GM12878 (cell line): Measurements from ENCODE around the gene A2ML1. TPM values are rescaled to one million over a fixed set of nuclear protein-coding genes. Genes with fewer than 3 reads are reported as not detected.

Source experiments
- ATAC-seq: fragments of 200-7000 bp; cut with Tn5 transposase; 3 replicates; pipeline ENCODE4 v1.9.1; 2020; ENCODE audit warnings: mild to moderate bottlenecking, moderate library complexity
- BruUV-seq: library from RNA; stranded (reverse); fragments of 400-500 nt; replicated peaks from 2 replicates; lab custom pipeline; 2021; lab: Mats Ljungman, UMichigan
- CTCF ChIA-PET: fragments of 300-600 bp; sonication (Branson Sonifier 250); formaldehyde crosslinking; extraction: SDS; loops from one replicate; lab custom pipeline; 2021; ENCODE audit warnings: inconsistent platforms; lab: Yijun Ruan, JAX
- POLR2A ChIA-PET: fragments of 350-600 bp; formaldehyde crosslinking; extraction: SDS; loops from one replicate; lab custom pipeline; 2021; ENCODE audit warnings: inconsistent platforms; lab: Charles Lee
- RAD21 ChIA-PET: fragments of 300-600 bp; sonication (Branson Sonifier 250); formaldehyde crosslinking; loops from one replicate; lab custom pipeline; 2023; ENCODE audit warnings: antibody characterized with exemption; ENCODE audit not compliant: unreplicated experiment; lab: Charles Lee
- SMC1A ChIA-PET: fragments of 300-600 bp; sonication (Branson Sonifier 250); formaldehyde crosslinking; loops from one replicate; lab custom pipeline; 2023; ENCODE audit not compliant: unreplicated experiment, uncharacterized antibody; lab: Charles Lee
- DNase-seq: peaks from one replicate; pipeline ENCODE4 v3.0.0-alpha.2; 2011; ENCODE audit warnings: low read depth, low spot score
- FAIRE-seq: peaks from 3 replicates; lab custom pipeline; 2011; peaks lifted over from hg19 to GRCh38; lab: Jason Lieb, UNC
- H2AFZ ChIP-seq: 2 replicates; pipeline ENCODE4 v1.6.0; 2011; ENCODE audit warnings: low read depth, low read length, control low read depth; ENCODE audit not compliant: control insufficient read depth
- H3K27ac ChIP-seq: 2 replicates; pipeline ENCODE4 v1.5.1; 2011; ENCODE audit warnings: control low read depth; ENCODE audit not compliant: control insufficient read depth, insufficient read depth
- H3K27me3 ChIP-seq, 2 experiments: replicated peaks in 1 of 2; 2 replicates each; pipeline versions ENCODE4 v1.6.0 to v1.6.1; 2011; ENCODE audit warnings: low read length in 1 of 2; ENCODE audit not compliant: control insufficient read depth in 2 of 2, insufficient read depth in 2 of 2
- H3K36me3 ChIP-seq, 2 experiments: 2 replicates each; pipeline ENCODE4 v1.5.1; 2011; ENCODE audit warnings: low read length in 1 of 2; ENCODE audit not compliant: control insufficient read depth in 2 of 2, insufficient read depth in 2 of 2
- H3K4me1 ChIP-seq: 2 replicates; pipeline ENCODE4 v1.6.1; 2011; ENCODE audit warnings: mild to moderate bottlenecking, low read length, moderate library complexity, mixed read lengths; ENCODE audit not compliant: control insufficient read depth, insufficient read depth
- H3K4me2 ChIP-seq: 2 replicates; pipeline ENCODE4 v1.6.0; 2011; ENCODE audit warnings: control low read depth; ENCODE audit not compliant: control insufficient read depth, insufficient read depth
- H3K4me3 ChIP-seq: fragments of 200-600 bp; sonication (generic); 2 replicates; pipeline ENCODE4 v1.5.1; 2016
- H3K79me2 ChIP-seq: 2 replicates; pipeline ENCODE4 v1.6.0; 2011; ENCODE audit warnings: low read length; ENCODE audit not compliant: control insufficient read depth, insufficient read depth
- H3K9ac ChIP-seq: 2 replicates; pipeline ENCODE4 v1.8.0; 2011; ENCODE audit warnings: low read length, control low read depth, mixed read lengths; ENCODE audit not compliant: control insufficient read depth, insufficient read depth
- H3K9me3 ChIP-seq: replicated peaks from 3 replicates; pipeline ENCODE4 v1.5.1; 2011; ENCODE audit warnings: mild to moderate bottlenecking, low read length; ENCODE audit not compliant: control insufficient read depth, insufficient read depth
- H4K20me1 ChIP-seq: 2 replicates; pipeline ENCODE4 v1.6.0; 2011; ENCODE audit not compliant: control insufficient read depth, insufficient read depth
- CREM ChIP-seq: IDR thresholded peaks from 2 replicates; pipeline ENCODE4 v1.6.1; 2014; ENCODE audit warnings: antibody characterized with exemption, low read depth
- HDAC6 ChIP-seq: fragments of 200-600 bp; sonication (generic); IDR thresholded peaks from one replicate; pipeline ENCODE4 v1.8.0; 2017; ENCODE audit warnings: antibody characterized with exemption; ENCODE audit not compliant: unreplicated experiment
- MTA3 ChIP-seq: IDR thresholded peaks from 2 replicates; pipeline ENCODE4 v1.6.1; 2012; ENCODE audit warnings: low read length, inconsistent platforms, borderline replicate concordance
- MXI1 ChIP-seq: fragments of 150-350 bp; IDR thresholded peaks from 2 replicates; pipeline ENCODE4 v1.6.1; 2011; ENCODE audit warnings: low read depth, mild to moderate bottlenecking, inconsistent platforms, low read length, improper control_type of control experiment
- PAX8 ChIP-seq: fragments of 450-650 bp; IDR thresholded peaks from 2 replicates; pipeline ENCODE4 v1.6.1; 2017; ENCODE audit warnings: mild to moderate bottlenecking, moderate library complexity
- POLR2AphosphoS2 ChIP-seq: IDR thresholded peaks from 2 replicates; pipeline ENCODE4 v1.6.1; 2011; ENCODE audit warnings: low read depth, mild to moderate bottlenecking, low read length, improper control_type of control experiment, moderate library complexity
- STAT3 ChIP-seq: IDR thresholded peaks from 2 replicates; pipeline ENCODE4 v1.6.1; 2011; ENCODE audit warnings: low read depth, low read length, improper control_type of control experiment
- TCF7 ChIP-seq: IDR thresholded peaks from 2 replicates; pipeline ENCODE4 v1.6.1; 2014; ENCODE audit warnings: antibody characterized with exemption, borderline replicate concordance
- ZNF217 ChIP-seq: fragments of 450-650 bp; IDR thresholded peaks from 2 replicates; pipeline ENCODE4 v1.6.1; 2017; ENCODE audit warnings: antibody characterized with exemption, mild to moderate bottlenecking
- ZNF622 ChIP-seq: fragments of 450-650 bp; IDR thresholded peaks from 2 replicates; pipeline ENCODE4 v1.6.1; 2017; ENCODE audit warnings: mild to moderate bottlenecking, inconsistent platforms
- in situ Hi-C: fragments of 300-500 bp; cut with MboI; formaldehyde crosslinking; loops from 9 replicates; pipeline ENCODE4 v1.14.3; 2018; ENCODE audit warnings: mixed read lengths
- intact Hi-C: fragments of 100-400 bp; cut with micrococcal nuclease; formaldehyde crosslinking; loops from one replicate; pipeline ENCODE4 v1.14.2; 2022; ENCODE audit not compliant: unreplicated experiment
- polyA plus RNA-seq, 11 experiments: library from polyadenylated mRNA; depleted of rRNA in 4 of 11; unstranded in 6 of 11; stranded (reverse) in 5 of 11; fragments of >200 nt; fragmentation: Nextera tagmentation in 4 of 11; fragmentation: Illumina TruSeq in 1 of 11; extraction: Ambion mirVana in 4 of 11; extraction: Trizol in 1 of 11; gene quantifications; 1 replicate in 1 of 11; 2 replicates in 10 of 11; pipeline versions ENCODE4 v1.2.1 to v1.2.3, GENCODE V29; 2011 to 2016; ENCODE audit warnings: inconsistent platforms in 2 of 11, missing spikeins in 2 of 11, low read depth in 1 of 11
- total RNA-seq, 4 experiments: library from RNA; depleted of rRNA in 3 of 4; stranded (reverse); fragments of >200 nt in 3 of 4; fragmentation: Illumina TruSeq in 1 of 4; extraction: Trizol in 1 of 4; gene quantifications; 2 replicates each; pipeline versions ENCODE4 v1.2.1 to v1.2.3, GENCODE V29; 2013 to 2021
- TF ChIP-seq, protein P1 (sequence below): IDR thresholded peaks from 2 replicates; pipeline ENCODE4 v1.6.1; 2011; ENCODE audit warnings: low read depth, low read length, improper control_type of control experiment, borderline replicate concordance
- TF ChIP-seq, protein P2 (sequence below): fragments of 450-650 bp; IDR thresholded peaks from 2 replicates; pipeline ENCODE4 v1.6.1; 2018; ENCODE audit warnings: mild to moderate bottlenecking, low read depth, moderate library complexity; ENCODE audit not compliant: partially characterized antibody
- TF ChIP-seq, protein P3 (sequence below): fragments of 450-650 bp; conservative IDR thresholded peaks from 2 replicates; pipeline ENCODE4 v1.6.1; 2017; ENCODE audit warnings: mild to moderate bottlenecking, moderate library complexity

Gene A2ML1
- total and polyA plus RNA-seq, 10 of the 15 experiments (the other 5 are each of a cell fraction or from before 2014, with no cell fraction given) = not detected

DNA sequence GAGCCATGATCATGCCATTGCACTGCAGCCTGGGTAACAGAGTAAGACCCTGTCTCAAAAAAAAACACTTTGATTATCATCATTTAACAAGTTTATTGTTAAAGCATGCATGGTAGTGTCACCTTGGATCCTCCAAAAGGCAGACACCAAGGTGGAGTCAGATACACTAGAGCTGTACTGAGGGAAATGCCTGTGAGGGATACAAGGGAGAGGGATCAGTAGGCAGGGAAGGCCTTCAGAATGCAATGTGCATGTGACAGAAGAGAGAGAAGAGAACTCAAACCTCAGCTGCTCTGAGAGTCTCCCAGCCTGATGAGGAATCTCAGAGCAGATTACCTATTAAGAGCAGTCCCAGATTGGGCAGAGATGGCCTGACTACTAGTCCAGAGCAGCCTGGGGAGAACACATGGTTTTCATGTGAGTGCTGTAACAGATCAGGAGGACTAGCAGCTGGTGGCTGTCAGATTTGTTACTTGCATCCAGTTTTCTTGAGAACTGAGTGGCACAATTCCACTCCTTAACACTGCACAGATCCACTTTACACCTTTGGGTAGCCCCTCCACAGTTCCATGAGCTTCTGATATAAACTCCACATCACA lies 38.0 kb upstream of the A2ML1 start:
- H3K9ac ChIP-seq = no peak overlapping the region
- SMC1A ChIA-PET = no interaction called here
- intact Hi-C loops (loop anchor here (5.0 kb wide), 2 partner anchors 242 to 258 kb away; partner anchors contain the start of gene CLEC4E), in situ Hi-C loops (no loop called here)
- H2AFZ ChIP-seq = no peak overlapping the region
- no peak overlapping the region for H3K4me2 ChIP-seq
- ATAC-seq (no peak), FAIRE-seq (no peak), DNase-seq (no peak)
- H3K4me3 ChIP-seq = no peak overlapping the region
- no peaks in the 10 kb centered on the region for H3K79me2 ChIP-seq
- BruUV-seq = no TSS peak
- RAD21 ChIA-PET = no interaction called here
- H3K36me3 ChIP-seq = no peaks in the 10 kb centered on the region
- POLR2A ChIA-PET = no interaction called here
- H4K20me1 ChIP-seq = no peaks in the 10 kb centered on the region
- H3K4me1 ChIP-seq = no peaks in the 10 kb centered on the region
- CTCF ChIA-PET = interaction anchor here (0.6 to 1.4 kb wide), 3 partner anchors 76 to 106 kb away, joined by 3 read pairs; no protein-coding TSS in a partner anchor
- no peak overlapping the region for H3K27ac ChIP-seq
- H3K9me3 ChIP-seq = no peaks in the 10 kb centered on the region
- TF ChIP-seq MTA3 (no peak), ZNF622 (no peak), TCF7 (no peak), CREM (no peak), MXI1 (no peak), PAX8 (no peak), HDAC6 (no peak), STAT3 (no peak), POLR2AphosphoS2 (no peak), ZNF217 (no peak)
- TF ChIP-seq, protein P1, sequence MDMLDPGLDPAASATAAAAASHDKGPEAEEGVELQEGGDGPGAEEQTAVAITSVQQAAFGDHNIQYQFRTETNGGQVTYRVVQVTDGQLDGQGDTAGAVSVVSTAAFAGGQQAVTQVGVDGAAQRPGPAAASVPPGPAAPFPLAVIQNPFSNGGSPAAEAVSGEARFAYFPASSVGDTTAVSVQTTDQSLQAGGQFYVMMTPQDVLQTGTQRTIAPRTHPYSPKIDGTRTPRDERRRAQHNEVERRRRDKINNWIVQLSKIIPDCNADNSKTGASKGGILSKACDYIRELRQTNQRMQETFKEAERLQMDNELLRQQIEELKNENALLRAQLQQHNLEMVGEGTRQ = no peak
- TF ChIP-seq, protein P2, sequence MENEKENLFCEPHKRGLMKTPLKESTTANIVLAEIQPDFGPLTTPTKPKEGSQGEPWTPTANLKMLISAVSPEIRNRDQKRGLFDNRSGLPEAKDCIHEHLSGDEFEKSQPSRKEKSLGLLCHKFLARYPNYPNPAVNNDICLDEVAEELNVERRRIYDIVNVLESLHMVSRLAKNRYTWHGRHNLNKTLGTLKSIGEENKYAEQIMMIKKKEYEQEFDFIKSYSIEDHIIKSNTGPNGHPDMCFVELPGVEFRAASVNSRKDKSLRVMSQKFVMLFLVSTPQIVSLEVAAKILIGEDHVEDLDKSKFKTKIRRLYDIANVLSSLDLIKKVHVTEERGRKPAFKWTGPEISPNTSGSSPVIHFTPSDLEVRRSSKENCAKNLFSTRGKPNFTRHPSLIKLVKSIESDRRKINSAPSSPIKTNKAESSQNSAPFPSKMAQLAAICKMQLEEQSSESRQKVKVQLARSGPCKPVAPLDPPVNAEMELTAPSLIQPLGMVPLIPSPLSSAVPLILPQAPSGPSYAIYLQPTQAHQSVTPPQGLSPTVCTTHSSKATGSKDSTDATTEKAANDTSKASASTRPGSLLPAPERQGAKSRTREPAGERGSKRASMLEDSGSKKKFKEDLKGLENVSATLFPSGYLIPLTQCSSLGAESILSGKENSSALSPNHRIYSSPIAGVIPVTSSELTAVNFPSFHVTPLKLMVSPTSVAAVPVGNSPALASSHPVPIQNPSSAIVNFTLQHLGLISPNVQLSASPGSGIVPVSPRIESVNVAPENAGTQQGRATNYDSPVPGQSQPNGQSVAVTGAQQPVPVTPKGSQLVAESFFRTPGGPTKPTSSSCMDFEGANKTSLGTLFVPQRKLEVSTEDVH = no peak
- TF ChIP-seq, protein P3, sequence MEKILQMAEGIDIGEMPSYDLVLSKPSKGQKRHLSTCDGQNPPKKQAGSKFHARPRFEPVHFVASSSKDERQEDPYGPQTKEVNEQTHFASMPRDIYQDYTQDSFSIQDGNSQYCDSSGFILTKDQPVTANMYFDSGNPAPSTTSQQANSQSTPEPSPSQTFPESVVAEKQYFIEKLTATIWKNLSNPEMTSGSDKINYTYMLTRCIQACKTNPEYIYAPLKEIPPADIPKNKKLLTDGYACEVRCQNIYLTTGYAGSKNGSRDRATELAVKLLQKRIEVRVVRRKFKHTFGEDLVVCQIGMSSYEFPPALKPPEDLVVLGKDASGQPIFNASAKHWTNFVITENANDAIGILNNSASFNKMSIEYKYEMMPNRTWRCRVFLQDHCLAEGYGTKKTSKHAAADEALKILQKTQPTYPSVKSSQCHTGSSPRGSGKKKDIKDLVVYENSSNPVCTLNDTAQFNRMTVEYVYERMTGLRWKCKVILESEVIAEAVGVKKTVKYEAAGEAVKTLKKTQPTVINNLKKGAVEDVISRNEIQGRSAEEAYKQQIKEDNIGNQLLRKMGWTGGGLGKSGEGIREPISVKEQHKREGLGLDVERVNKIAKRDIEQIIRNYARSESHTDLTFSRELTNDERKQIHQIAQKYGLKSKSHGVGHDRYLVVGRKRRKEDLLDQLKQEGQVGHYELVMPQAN = no peak
- no peaks in the 10 kb centered on the region for H3K27me3 ChIP-seq
